GM18519 (cell line): ENCODE data around the gene SYT13.

Experiments
- ATAC-seq: cut with Tn5 transposase; IDR thresholded peaks from one replicate; pipeline ENCODE4 v1.9.1; 2021; ENCODE audit warnings: mild to moderate bottlenecking, moderate library complexity; ENCODE audit not compliant: unreplicated experiment, low FRiP score

SYT13 gene

DNA sequence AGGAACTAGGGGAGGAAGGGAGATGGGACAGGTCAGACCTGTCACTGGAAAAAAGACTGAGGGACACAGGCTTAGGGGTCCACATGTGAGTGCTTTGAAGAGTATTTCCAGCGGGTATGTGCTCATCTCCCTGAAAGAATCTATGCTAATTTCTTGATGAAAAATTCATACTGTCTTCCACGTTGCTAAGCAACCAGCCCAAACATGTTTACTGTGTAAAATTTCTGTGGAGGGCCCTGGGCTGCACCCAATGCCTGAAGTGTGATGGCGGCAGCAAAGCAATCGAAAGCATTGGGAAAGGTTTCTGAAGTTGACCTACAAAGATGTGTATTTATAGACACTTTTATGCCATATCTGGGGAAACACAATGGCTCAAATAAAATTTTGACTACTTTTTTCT, 7.4 kb downstream of the SYT13 start:
- ATAC-seq, result no peak

DNA sequence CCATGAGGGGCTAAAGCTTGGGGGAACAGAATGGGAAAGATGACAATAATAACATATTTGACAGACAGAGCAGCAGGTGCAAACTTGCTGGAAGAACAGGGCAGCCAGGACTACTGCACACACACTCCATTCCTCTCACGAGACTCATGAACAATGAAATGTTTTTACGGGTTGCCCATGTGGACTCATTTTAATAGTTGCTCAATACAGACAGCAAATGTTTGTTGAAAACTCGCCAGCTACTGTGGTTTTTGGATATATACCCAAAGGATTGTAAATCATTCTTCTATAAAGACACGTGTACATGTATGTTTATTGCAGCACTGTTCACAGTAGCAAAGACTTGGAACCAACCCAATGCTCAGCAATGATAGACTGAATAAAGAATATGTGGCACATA, 10.3 kb downstream of the SYT13 start:
- ATAC-seq, result no peak

DNA sequence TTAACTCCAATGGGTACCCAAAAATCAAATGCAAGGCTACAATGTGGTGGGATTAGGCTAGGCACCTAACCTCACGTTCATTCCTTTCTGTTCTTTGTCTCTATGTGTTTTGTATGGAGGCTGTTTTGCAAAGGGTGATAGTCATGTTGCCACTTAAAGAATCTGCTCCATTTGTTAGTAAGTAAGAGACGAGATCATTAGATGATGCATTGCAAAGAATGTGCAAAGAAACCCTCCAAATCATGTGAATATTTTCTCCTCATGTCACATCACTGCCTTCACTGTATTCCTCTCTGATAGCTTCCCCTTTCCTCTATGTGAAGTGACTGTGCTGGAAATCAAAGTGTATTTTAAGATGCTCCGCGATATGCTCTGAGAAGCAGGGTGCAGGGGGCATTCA, 11.9 kb downstream of the SYT13 start:
- no peak for ATAC-seq

DNA sequence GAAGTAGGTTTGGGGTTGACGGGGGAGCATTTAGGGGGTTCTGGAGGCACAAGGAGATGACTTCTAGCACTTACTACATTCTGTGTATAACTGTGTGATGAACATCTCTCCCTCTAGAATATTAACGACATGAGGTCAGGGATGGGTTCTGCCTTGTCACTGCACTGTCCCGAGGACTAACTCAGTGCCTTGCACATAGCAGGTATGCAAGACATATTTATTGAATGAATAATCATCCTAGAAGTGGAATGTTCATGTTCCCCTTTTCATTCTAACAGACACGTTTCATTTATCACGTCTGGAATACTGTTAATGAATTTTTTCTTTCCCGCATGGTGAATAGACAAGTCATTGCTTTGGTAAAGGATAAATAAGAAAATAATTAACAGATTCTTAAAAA, 12.6 kb downstream of the SYT13 start:
- ATAC-seq, result no peak

DNA sequence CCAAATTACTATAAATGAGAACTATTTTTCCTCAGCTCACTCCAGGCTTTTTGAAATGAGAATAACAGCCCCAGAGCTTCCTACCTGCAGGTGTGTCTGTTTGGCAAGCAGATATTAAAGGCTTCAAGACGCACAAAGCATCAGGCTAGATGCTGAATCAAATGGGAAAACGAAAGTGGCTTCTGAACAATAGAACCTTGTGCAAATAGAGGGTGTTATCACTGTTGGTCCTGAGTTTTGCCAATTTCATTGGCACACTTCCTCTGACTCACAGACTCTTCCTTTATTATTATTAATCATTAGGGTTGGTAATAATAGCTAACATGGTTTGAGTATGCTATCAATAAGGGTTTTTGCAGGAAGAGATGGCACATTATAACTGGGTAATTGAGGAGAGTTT, 13.4 kb downstream of the SYT13 start:
- ATAC-seq, result no peak

DNA sequence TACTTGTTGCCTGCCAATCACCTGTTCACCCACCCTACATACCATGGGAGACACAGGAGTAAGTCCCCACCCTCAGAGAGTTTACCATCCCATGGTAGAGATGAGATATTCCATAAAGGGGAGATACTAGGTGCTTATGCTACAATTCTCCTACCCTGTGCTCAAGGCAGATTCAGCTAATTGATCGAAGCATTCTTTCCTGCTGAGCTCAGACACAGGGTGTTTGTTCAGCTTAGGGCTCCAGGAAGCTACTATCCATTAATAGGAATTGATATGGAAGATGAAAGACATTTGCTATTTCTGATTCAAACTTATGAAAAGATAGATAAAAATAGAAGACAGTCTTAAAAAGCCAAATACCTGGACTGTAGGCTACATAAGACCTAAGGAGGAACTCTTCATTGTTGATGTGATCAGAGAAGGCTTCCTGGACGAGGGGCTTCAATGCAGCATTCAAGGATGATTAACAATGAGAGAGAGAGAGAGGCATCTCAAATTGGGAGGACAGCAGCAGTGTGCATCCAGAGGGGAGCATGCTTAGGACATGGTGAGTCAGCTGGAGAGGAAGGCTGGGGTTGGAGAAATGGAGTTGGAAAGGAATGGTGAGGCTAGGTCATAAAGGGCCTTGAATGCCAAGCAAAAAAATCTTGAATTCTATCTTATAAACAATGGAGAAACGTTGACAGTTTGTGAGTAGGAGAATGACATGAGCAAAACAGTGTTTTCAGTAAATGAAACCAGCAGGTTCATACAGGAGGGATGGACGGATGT, 15.0 kb downstream of the SYT13 start:
- no peak for ATAC-seq

DNA sequence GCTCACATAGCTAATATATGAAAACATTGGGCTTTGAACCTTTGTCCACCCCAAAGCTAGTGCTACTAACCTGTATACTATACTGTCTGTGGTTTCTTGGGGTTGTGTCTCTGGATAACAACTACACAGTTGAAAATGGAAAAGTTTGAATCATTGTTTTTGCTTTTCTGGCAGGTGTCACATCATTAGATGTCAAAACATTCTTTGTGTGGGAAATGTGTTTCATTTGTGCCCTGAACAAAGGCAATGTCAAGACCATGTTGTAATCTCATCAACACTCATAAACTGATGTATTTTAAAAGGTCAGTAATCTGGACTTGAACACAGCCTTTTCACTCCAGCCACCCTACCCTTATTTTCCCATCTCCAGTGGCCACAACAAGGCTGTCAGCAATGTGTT, 16.5 kb downstream of the SYT13 start:
- ATAC-seq, result no peak

DNA sequence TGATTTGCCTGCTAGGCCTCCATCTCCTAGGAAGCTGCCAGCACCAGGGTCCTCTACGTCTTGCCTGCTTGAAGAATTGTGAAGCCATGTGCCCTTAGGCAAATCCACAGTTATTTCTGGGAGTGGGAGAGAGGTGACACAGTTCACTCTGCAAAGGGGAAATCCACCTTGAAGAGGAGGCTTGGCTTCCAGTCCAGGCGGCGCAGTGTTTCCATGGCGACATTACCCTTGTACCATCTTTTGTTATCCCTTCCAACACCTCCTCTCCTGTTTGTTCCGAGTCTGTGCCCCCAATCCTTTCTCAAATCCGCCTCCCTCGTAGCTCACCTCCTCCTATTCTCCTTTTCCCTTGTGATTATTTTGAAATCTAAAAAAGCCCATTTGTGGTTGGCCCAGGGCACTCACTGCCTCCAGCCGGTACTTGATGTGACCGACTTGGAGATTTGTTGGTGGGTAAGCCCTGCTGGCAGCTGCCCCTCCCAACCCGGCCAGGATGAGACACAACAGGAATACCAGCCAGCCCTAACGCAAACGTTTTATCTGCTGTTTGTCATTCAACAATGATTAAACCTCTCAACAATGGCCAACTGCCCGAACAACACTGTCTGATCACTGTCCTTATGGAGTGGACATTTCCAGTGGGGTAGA, 18.4 kb downstream of the SYT13 start:
- no peak for ATAC-seq

DNA sequence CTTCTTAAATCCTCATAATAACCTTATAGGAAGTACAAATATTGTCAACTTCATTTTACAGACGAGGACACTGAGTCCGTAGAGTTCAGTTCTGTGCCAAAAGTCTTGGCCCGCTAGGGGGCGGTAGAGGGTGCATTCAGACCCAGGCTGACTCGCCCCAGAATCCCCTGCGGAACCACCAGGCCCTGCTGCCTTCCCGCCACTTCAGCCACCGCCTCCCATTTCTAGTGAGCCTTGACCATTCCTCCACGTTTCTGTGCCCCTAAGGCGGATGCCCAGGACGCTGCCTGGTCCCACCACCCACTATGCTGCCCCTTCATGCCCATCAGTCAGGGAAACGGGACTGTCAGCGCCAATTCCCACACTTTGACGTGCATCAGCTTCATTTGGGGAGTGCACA, 19.1 kb downstream of the SYT13 start:
- no peak for ATAC-seq

DNA sequence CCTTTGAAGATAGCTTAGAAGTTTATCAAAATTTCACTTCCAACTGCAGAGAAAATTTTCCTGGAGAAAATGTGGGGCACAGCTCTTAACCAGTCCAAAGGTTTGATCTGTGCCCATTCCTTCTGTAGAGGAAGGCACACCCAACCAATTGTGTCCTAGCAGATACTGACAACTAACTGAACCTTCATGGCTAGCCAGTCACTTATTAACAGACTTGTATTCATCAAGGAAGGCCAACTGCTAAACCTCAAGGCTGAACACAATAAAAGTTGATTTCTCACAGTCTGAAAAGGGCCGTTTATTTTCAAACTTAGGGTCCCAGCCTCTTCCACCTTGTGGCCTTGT, 19.5 kb downstream of the SYT13 start:
- ATAC-seq, result no peak

DNA sequence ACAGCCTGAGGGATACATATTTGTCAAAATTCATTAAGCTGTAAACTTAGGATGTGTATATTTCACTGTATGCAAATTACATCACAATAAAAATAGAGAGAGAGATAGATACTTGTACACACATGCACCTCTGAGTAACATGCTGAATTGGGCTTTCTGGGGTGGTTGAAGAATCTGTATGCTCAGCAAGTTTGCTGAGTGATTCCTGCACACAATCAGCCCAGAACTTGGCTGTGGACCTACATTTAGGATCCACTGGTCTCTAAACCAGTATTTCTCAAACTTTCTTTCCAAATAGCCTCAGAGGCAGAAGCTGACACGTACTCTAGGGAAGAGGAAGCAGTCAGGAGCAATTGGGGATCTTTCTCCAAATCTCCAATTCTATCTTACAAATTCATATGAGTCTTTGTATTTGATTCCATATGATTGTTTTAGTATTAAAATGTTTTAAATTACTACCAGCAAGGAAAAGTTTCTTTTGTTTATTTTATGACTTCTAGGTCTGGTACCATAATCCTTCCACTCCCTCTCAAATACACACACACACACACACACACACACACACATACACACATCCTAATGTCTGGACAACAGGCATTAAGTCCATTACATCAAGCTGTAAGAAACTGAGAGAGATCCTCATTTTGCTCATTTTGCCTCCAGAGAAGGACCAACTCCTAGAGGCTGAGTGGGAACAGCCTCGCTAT, 20.0 kb downstream of the SYT13 start:
- no peak for ATAC-seq

DNA sequence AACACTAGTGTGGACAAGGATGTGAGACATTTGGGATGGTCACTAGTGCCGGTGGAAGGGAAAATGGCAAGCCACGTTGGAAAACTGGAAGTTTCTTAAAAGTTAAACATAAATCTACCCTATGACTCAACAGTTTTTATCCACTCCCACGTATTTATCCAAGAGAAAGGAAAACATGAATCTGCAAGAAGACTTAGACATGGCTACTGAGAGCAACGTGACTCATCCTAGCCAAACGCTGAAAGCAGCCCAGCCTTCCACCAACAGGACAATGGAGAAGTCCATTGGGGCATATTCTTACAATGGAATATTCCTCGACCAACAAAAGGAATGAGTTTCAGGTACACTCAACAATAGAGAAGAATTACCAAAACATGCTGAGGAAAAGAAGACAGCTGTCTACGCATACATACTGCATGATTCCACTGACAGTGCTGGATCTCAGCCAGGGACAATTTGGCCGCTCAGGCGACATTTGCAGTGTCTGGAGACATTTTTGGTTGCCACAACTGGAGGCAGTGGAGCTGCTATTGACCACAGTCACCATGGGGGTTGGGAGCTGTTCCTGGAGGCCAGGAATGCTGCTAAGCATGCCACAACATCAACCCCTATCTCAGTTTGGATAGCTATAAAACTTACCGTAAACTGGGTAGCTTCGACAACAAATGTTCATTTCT, 21.2 kb downstream of the SYT13 start:
- ATAC-seq, result no peak

DNA sequence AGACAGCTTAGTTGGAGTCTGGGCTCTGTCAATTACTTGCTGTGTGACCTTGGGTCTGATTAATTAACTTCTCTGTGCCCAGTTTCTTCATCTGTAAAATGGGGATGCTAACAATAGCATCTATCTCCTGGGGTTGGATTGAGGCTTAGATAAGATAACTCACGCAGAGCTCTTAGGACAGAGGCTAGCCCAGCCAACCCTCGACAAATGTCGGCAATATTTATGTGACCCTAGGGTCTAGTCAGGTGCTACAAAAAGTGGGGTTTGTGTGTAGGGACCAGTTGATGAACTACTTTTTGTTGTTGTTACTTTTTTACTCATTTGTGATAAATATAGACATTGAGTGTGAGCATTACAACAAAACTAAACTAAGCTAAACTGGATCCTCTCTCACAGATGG, 22.4 kb downstream of the SYT13 start:
- no peak for ATAC-seq

DNA sequence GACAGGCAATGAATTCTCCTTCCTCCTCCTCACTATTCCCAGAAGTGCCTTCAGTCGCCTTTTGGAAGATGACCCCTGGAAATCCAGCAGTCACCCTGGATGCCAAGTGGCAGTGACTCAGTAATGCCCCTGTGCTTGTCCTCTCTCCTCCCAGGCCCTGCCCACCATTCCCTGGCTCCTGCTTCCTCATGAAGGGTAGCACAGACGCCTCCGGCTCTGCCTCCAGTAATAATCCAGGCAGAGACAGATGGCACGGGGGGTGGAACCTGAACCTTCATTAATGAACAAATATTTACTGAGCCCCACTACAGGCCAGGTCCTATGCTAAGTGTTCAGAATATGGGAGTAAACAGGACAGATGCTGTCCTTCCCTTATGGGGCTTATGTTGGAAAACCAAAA, 23.2 kb downstream of the SYT13 start:
- no peak for ATAC-seq

DNA sequence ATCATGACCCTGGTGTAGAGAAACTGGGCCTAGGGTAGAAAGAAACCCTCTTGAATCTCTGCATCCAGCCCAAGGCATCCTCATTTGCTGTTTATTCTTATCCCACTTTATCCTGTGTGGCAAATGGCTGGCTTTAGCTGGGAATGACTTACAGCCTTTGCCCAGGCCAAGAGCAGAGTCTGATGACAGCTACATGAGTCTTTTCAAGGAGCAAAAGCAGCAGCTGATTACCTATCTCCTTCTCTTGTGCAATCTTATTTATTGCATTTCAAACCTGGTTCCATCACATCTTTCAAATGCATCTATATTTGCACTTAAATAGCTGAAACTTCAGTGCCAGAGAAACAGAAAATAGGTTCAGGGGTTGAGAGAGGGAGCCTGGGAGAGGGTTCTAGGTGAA, 26.1 kb downstream of the SYT13 start:
- no peak for ATAC-seq

DNA sequence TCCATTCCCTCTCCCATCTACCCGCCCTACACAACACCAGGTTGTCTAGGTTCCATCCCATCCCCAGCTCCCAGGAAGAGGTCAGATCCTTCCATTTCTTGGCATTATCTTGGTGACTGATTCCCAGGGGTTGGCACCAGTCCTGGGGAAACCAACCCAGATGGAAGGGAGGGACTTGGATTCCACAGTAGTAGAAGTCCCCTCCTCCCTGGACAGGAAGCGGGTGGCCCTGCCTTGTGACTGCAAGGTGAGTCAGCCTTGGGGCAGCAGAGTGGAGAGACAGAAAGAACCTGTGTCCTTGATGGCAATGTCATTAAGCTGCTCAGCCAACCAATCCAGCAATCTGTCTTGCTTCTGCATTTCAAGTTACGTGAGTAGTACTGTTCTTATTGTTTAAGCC, 26.5 kb downstream of the SYT13 start:
- ATAC-seq, result no peak

DNA sequence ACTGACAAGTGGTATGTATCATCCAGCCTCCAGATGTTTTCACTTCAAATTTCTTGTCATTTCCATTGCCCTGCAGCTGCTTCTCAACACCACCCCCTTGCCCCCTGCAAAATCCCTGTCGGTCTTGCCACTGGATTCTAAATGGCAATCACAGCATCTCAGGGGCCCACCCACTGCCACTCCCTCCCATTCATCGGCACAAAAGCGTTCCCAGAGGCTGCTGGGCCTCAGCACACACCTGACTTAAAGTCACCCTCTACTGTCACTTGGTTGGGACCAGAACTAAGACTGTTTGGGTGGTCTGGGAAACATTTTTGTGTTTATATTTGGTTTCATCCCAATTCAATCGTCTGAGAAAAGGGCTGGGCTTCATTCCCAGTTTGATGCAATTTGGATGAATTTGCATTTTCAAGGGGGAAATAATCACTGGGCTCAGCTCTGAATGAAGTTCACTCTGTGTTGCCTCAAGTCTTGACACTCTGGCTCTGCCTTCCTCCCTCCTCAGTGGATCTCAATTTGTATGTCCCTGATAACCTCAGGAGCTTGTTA, 27.1 kb downstream of the SYT13 start:
- no peak for ATAC-seq

DNA sequence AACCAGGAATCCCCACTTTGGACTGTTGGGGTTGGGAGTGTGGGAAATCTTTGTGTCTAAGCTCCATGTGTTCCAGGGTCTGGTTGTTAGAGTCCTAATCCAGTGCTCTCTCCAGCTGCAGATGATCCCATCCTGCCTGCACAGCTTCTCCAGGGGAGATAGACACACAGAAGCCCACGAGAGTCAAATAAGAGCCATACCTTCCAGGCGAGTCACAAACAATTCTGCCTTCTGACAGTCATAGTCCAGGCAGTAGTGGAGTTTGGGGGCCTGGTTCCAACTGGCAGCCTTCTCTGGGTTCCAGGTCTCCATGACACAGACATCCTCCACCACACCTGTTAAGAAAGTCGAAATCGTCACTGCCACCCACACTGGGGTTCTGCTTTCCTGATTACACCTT, 32.1 kb downstream of the SYT13 start:
- ATAC-seq, result no peak

DNA sequence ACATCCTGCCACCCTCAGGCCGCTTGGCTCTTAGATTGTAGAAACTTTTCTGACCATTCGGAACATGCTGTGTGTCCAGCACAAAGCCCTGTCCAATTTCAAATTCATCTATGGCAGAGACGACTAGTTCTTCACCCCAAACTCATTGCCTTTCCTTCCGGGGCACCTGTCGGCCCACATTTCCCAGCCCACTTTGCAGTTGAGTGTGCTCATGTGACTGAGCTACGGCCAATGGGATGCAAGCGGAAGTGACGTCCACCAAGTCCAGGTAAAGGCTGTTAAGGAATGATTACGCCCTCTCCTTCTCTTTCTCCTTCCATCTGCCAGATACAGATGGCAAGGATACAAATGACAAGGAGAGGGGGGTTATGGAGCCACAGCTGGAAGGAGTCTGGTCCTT, 32.5 kb downstream of the SYT13 start:
- ATAC-seq, result no peak

DNA sequence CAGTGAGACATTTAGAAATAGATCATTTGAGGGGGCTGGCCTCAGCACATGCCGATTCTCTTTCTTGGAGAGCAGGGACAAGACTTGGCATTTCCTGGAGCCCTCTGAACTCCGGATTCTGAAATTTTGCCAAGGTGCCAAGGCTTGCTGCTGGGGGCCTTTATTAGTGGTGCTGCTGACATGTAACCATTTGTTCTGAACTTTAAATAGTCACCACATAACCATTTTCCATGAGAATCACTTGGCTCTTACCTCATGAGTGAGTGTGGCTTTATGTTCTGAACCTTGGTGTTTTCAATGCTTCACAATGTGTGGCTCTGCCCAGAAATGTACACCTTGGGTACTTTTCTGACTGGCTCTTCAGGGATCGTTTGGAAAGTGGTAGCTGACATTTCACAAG, 33.3 kb downstream of the SYT13 start:
- no peak for ATAC-seq
